Smooth muscle cell (in vitro differentiated cells): ENCODE data around the gene TSPAN4. TPM values are rescaled to one million over a fixed set of nuclear protein-coding genes. Genes with fewer than 3 reads are reported as not detected.

ENCODE experiments used
- DNase-seq: peaks from one replicate; lab custom pipeline; 2025; ENCODE audit not compliant: unreplicated experiment; lab: John Stamatoyannopoulos, UW
- H2AFZ ChIP-seq: fragments of 200-600 bp; sonication (generic); 2 replicates; pipeline ENCODE4 v1.6.0; 2016; ENCODE audit warnings: antibody characterized with exemption, low read depth, mild to moderate bottlenecking
- H3F3A ChIP-seq: fragments of 200-600 bp; sonication (generic); 2 replicates; pipeline ENCODE4 v1.6.0; 2017; ENCODE audit warnings: antibody characterized with exemption, low read depth
- H3K27ac ChIP-seq: fragments of 200-600 bp; sonication (generic); 2 replicates; pipeline ENCODE4 v1.5.1; 2016; ENCODE audit warnings: low read depth, mild to moderate bottlenecking
- H3K27me3 ChIP-seq: fragments of 200-600 bp; sonication (generic); 2 replicates; pipeline ENCODE4 v1.6.1; 2016; ENCODE audit warnings: low read depth, mild to moderate bottlenecking
- H3K36me3 ChIP-seq: fragments of 200-600 bp; sonication (generic); 2 replicates; pipeline ENCODE4 v1.5.1; 2016; ENCODE audit warnings: low read depth
- H3K4me1 ChIP-seq: fragments of 200-600 bp; sonication (generic); 2 replicates; pipeline ENCODE4 v1.5.1; 2016; ENCODE audit warnings: low read depth
- H3K4me2 ChIP-seq: fragments of 200-600 bp; sonication (generic); 2 replicates; pipeline ENCODE4 v1.6.0; 2016; ENCODE audit warnings: mild to moderate bottlenecking
- H3K4me3 ChIP-seq: fragments of 200-600 bp; sonication (generic); 2 replicates; pipeline ENCODE4 v1.5.1; 2016; ENCODE audit warnings: mild to moderate bottlenecking
- H3K79me2 ChIP-seq: fragments of 200-600 bp; sonication (generic); 2 replicates; pipeline ENCODE4 v1.6.0; 2016; ENCODE audit warnings: low read depth, mild to moderate bottlenecking
- H3K9ac ChIP-seq: fragments of 200-600 bp; sonication (generic); 2 replicates; pipeline ENCODE4 v1.6.0; 2016; ENCODE audit warnings: low read depth
- H3K9me3 ChIP-seq: fragments of 200-600 bp; sonication (generic); replicated peaks from 2 replicates; pipeline ENCODE4 v1.5.1; 2016; ENCODE audit warnings: low read depth
- H4K20me1 ChIP-seq: fragments of 200-600 bp; sonication (generic); 2 replicates; pipeline ENCODE4 v1.6.0; 2016; ENCODE audit warnings: low read depth
- CTCF ChIP-seq: fragments of 200-600 bp; sonication (generic); IDR thresholded peaks from 2 replicates; pipeline ENCODE4 v1.5.1; 2017; ENCODE audit warnings: borderline replicate concordance, mild to moderate bottlenecking, antibody characterized with exemption; ENCODE audit not compliant: insufficient read depth, poor library complexity, severe bottlenecking
- WGBS: methylation state at CpG from one replicate; pipeline ENCODE4 v1.1.7; 2016; ENCODE audit warnings: low lambda C conversion rate; 5-methylcytosine and 5-hydroxymethylcytosine counted together
- polyA plus RNA-seq: library from polyadenylated mRNA; unstranded; fragments of >200 nt; fragmentation: Nextera tagmentation; extraction: Ambion mirVana; gene quantifications from 2 replicates; pipeline ENCODE4 v1.2.1, GENCODE V29; 2016
- total RNA-seq: library from RNA; depleted of rRNA; stranded (reverse); fragments of >200 nt; gene quantifications from 2 replicates; pipeline ENCODE4 v1.2.3, GENCODE V29; 2014

Gene TSPAN4
- total and polyA plus RNA-seq, 2 experiments from 2014 or later: 68.2 to 179 TPM

- no peak for TF ChIP-seq CTCF
- Histone ChIP-seq H3K9me3 (no peaks in the 10 kb centered on the region), H3K4me2 (no peak overlapping the region), H3K27me3 (no peaks in the 10 kb centered on the region), H3K79me2 (peaks cover 38% of the 10 kb centered on the region), H3F3A (peaks cover 11% of the 10 kb centered on the region), H2AFZ (no peak overlapping the region), H3K9ac (no peak overlapping the region), H3K4me1 (peaks cover 15% of the 10 kb centered on the region), H4K20me1 (peaks cover 35% of the 10 kb centered on the region), H3K4me3 (no peak overlapping the region), H3K36me3 (no peaks in the 10 kb centered on the region), H3K27ac (no peak overlapping the region)
- WGBS: 95% methylated on average over 3 of the region's 3 CpGs
- no peak for DNase-seq
Observed at GRCh38 chr11:812390-812789, 30.3 kb upstream of the TSPAN4 start.

- Histone ChIP-seq H2AFZ (no peak overlapping the region), H3K9ac (no peak overlapping the region), H3F3A (peaks cover 11% of the 10 kb centered on the region), H3K27me3 (no peaks in the 10 kb centered on the region), H3K79me2 (peaks cover 31% of the 10 kb centered on the region), H3K4me1 (peaks cover 15% of the 10 kb centered on the region), H3K36me3 (no peaks in the 10 kb centered on the region), H3K9me3 (no peaks in the 10 kb centered on the region), H3K27ac (no peak overlapping the region), H3K4me3 (no peak overlapping the region), H4K20me1 (peaks cover 35% of the 10 kb centered on the region), H3K4me2 (no peak overlapping the region)
- DNase-seq: no peak
- 100% methylated on average over 6 of the region's 6 CpGs for WGBS
- TF ChIP-seq CTCF: no peak
Observed at GRCh38 chr11:813072-813455, 29.6 kb upstream of the TSPAN4 start.

- no peak overlapping the region for H3K27ac ChIP-seq
- H3K9me3 ChIP-seq: no peaks in the 10 kb centered on the region
- no peaks in the 10 kb centered on the region for H3K36me3 ChIP-seq
- 95% methylated on average over 9 of the region's 9 CpGs for WGBS
- no peak for DNase-seq
- TF ChIP-seq CTCF: no peak
- no peak overlapping the region for H2AFZ ChIP-seq
- H3F3A ChIP-seq: peaks cover 11% of the 10 kb centered on the region
- H3K4me2 ChIP-seq: no peak overlapping the region
- no peak overlapping the region for H3K9ac ChIP-seq
- H3K79me2 ChIP-seq: peaks cover 26% of the 10 kb centered on the region
- H3K4me1 ChIP-seq: peaks cover 11% of the 10 kb centered on the region
- H3K27me3 ChIP-seq: no peaks in the 10 kb centered on the region
- peaks cover 35% of the 10 kb centered on the region for H4K20me1 ChIP-seq
- no peak overlapping the region for H3K4me3 ChIP-seq
Observed at GRCh38 chr11:813456-814096, 29.1 kb upstream of the TSPAN4 start.
